HG02610 (cell line): Measurements from ENCODE around the gene SIGMAR1.

Experiments used
- ATAC-seq: cut with Tn5 transposase; IDR thresholded peaks from one replicate; pipeline ENCODE4 v1.9.1; 2021; ENCODE audit warnings: mild to moderate bottlenecking, moderate library complexity; ENCODE audit not compliant: unreplicated experiment

SIGMAR1 gene

GRCh38 chr9:34633166-34633565 lies 4.4 kb downstream of the SIGMAR1 start:
- no peak for ATAC-seq

GRCh38 chr9:34630402-34631154 lies 7.0 kb downstream of the SIGMAR1 start:
- no peak for ATAC-seq

GRCh38 chr9:34629491-34629808 lies 8.1 kb downstream of the SIGMAR1 start:
- no peak for ATAC-seq

GRCh38 chr9:34628656-34629490 lies 8.7 kb downstream of the SIGMAR1 start, which contains the start of gene ARID3C:
ARID3C (minus strand) TSS chr9:34629066; CDS start chr9:34628014, 1,052 bp downstream.
- no peak for ATAC-seq

- no peak for ATAC-seq
These were observed 9.6 kb downstream of the SIGMAR1 start for GRCh38 chr9:34627716-34628655.

GRCh38 chr9:34625186-34625486 lies 12.5 kb downstream of the SIGMAR1 start:
- ATAC-seq, result no peak

GRCh38 chr9:34624475-34625185 lies 13.0 kb downstream of the SIGMAR1 start:
- ATAC-seq, result no peak

- ATAC-seq, result no peak
These were observed 14.0 kb downstream of the SIGMAR1 start for GRCh38 chr9:34623374-34624235.

- peak; percentile 99 for ATAC-seq
These were observed 17.3 kb downstream of the SIGMAR1 start, which contains the start of gene DCTN3 for GRCh38 chr9:34620061-34620994. DCTN3 (minus strand) TSS chr9:34620495; CDS start chr9:34620464, 31 bp downstream.

- ATAC-seq, result no peak
These were observed 22.5 kb downstream of the SIGMAR1 start for GRCh38 chr9:34615132-34615531.

- ATAC-seq, result no peak
These were observed 24.7 kb downstream of the SIGMAR1 start for GRCh38 chr9:34612788-34613390.

GRCh38 chr9:34611811-34612787 lies 25.5 kb downstream of the SIGMAR1 start, which contains the start of gene RPP25L:
RPP25L (minus strand) TSS chr9:34612097; CDS start chr9:34611296, 801 bp downstream.
- ATAC-seq, result peak; percentile 83

- ATAC-seq, result no peak
These were observed 26.3 kb downstream of the SIGMAR1 start for GRCh38 chr9:34611251-34611810.

- ATAC-seq, result no peak
These were observed 27.0 kb downstream of the SIGMAR1 start for GRCh38 chr9:34610434-34611206.

- ATAC-seq, result no peak
These were observed 30.3 kb downstream of the SIGMAR1 start for GRCh38 chr9:34607331-34607730.

GRCh38 chr9:34606905-34607304 lies 30.7 kb downstream of the SIGMAR1 start:
- ATAC-seq, result no peak
